Caco-2 (cell line): ENCODE data around the gene OR14J1. TPM values are rescaled to one million over a fixed set of nuclear protein-coding genes. Genes with fewer than 3 reads are reported as not detected.

Experiments
- total RNA-seq: library from RNA; stranded (reverse); gene quantifications from 2 replicates; pipeline ENCODE4 v1.2.3, GENCODE V29; 2022

Gene OR14J1
- total RNA-seq, 1 experiment from 2014 or later, result not detected

Other genes with a start within 250 kb of the OR14J1 start
- not detected in 2 replicates for gene OR2B3, start 214.4 kb upstream of the OR14J1 start, total RNA-seq
- gene OR2J1, start 202.2 kb upstream of the OR14J1 start, total RNA-seq, result not detected in 2 replicates
- not detected in 2 replicates for gene OR2J3, start 193.6 kb upstream of the OR14J1 start, total RNA-seq
- gene OR2J2, start 130.8 kb upstream of the OR14J1 start, total RNA-seq, result not detected in 2 replicates
- gene OR5V1, start 67.2 kb downstream of the OR14J1 start, total RNA-seq, result not detected in 2 replicates
- not detected in 2 replicates for gene OR12D3, start 73.6 kb downstream of the OR14J1 start, total RNA-seq
- gene OR12D2, start 93.9 kb downstream of the OR14J1 start, total RNA-seq, result not detected in 2 replicates
- gene OR12D1, start 113.2 kb downstream of the OR14J1 start, total RNA-seq, result not detected in 2 replicates
- gene OR10C1, start 137.6 kb downstream of the OR14J1 start, total RNA-seq, result not detected in 2 replicates
- not detected in 2 replicates for gene OR11A1, start 155.4 kb downstream of the OR14J1 start, total RNA-seq
- gene OR2H1, start 155.5 kb downstream of the OR14J1 start, total RNA-seq, result not detected in 2 replicates
- not detected in 2 replicates for gene MAS1L, start 186.3 kb downstream of the OR14J1 start, total RNA-seq